ENCODE results near the gene JCHAIN. TPM values are rescaled to one million over a fixed set of nuclear protein-coding genes. Genes with fewer than 3 reads are reported as not detected.
"Not testable (repeated sequence)": the region's sequence is repeated elsewhere in the genome, so short reads cannot be mapped to it uniquely, and the experiment has no call there.

Gene JCHAIN
- total RNA-seq, 2 experiments from 2014 or later = not detected

- no peak for DNase-seq
- Mint-ChIP-seq H3K27ac (no peak overlapping the region), H3K36me3 (no peaks in the 10 kb centered on the region), H3K27me3 (no peaks in the 10 kb centered on the region), H3K9me3 (ENCODE audit: low read depth) (no peaks in the 10 kb centered on the region), H3K4me1 (peaks cover 26% of the 10 kb centered on the region), H3K4me3 (no peak overlapping the region)
- no peak for ATAC-seq
- CTCF ChIA-PET = no interaction called here
These were observed 15.4 kb upstream of the JCHAIN start for GRCh38 chr4:70681704-70682103.

- no peaks in the 10 kb centered on the region for H3K27me3 Mint-ChIP-seq
- no peaks in the 10 kb centered on the region for H3K9me3 Mint-ChIP-seq (ENCODE audit: low read depth)
- CTCF ChIA-PET = no interaction called here
- H3K4me1 Mint-ChIP-seq = peaks cover 29% of the 10 kb centered on the region
- no peak overlapping the region for H3K4me3 Mint-ChIP-seq
- H3K36me3 Mint-ChIP-seq = no peaks in the 10 kb centered on the region
- ATAC-seq = no peak
- H3K27ac Mint-ChIP-seq = no peak overlapping the region
- DNase-seq = no peak
These were observed 14.6 kb upstream of the JCHAIN start for GRCh38 chr4:70680934-70681333.

GRCh38 chr4:70678383-70678999 is 12.2 kb upstream of the JCHAIN start:
- H3K27me3 Mint-ChIP-seq = peaks cover 14% of the 10 kb centered on the region
- peaks cover 31% of the 10 kb centered on the region for H3K4me1 Mint-ChIP-seq
- no peak for DNase-seq
- no peaks in the 10 kb centered on the region for H3K9me3 Mint-ChIP-seq (ENCODE audit: low read depth)
- no peaks in the 10 kb centered on the region for H3K36me3 Mint-ChIP-seq
- CTCF ChIA-PET = interaction anchor here (1.0 to 2.5 kb wide), 7 partner anchors 9 to 58 kb away, joined by 3 to 14 read pairs (median 3); partner anchors contain the start of gene UTP3
- ATAC-seq = peak; percentile 12
- H3K27ac Mint-ChIP-seq = peak overlapping the region; percentile 61
- H3K4me3 Mint-ChIP-seq = peak overlapping the region; percentile 22

- no peak for ATAC-seq
- CTCF ChIA-PET = interaction anchor here (2.2 to 2.5 kb wide), 2 partner anchors 8 to 11 kb away, joined by 10 to 14 read pairs; partner anchors contain the start of gene UTP3
- Mint-ChIP-seq H3K4me1 (peaks cover 28% of the 10 kb centered on the region), H3K4me3 (no peak overlapping the region), H3K36me3 (no peaks in the 10 kb centered on the region), H3K27me3 (peaks cover 17% of the 10 kb centered on the region), H3K27ac (no peak overlapping the region), H3K9me3 (ENCODE audit: low read depth) (no peaks in the 10 kb centered on the region)
- no peak for DNase-seq
These were observed 10.3 kb upstream of the JCHAIN start for GRCh38 chr4:70676554-70677090.

GRCh38 chr4:70674731-70675130 is 8.4 kb upstream of the JCHAIN start:
- DNase-seq (no peak), ATAC-seq (no peak)
- Mint-ChIP-seq H3K36me3 (no peaks in the 10 kb centered on the region), H3K27ac (no peak overlapping the region), H3K4me1 (peaks cover 27% of the 10 kb centered on the region), H3K4me3 (no peak overlapping the region), H3K27me3 (peaks cover 29% of the 10 kb centered on the region), H3K9me3 (ENCODE audit: low read depth) (no peaks in the 10 kb centered on the region)
- CTCF ChIA-PET = interaction anchor here (1.7 kb wide), 1 partner anchor 11 kb away, joined by 4 read pairs; no protein-coding TSS in a partner anchor

DNA sequence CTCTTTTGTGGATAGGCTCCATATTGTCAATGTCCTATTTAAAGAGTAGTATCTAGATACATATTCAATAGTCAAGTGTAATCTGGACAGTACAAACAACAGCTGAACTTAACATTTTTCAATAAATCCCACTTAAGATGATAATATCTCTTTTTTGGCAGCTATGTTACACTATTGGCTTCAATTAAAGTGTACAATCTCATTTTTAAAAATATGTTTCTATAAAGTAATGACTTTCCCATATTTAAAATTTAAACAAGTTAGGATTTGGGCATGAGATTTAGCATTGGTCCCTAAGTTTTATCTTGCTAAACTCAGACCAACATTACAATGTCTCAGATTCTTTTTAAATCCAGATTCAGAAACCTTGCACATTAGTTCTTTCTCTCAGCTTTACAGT is 7.9 kb upstream of the JCHAIN start:
- Mint-ChIP-seq H3K4me3 (no peak overlapping the region), H3K36me3 (no peaks in the 10 kb centered on the region), H3K4me1 (peaks cover 22% of the 10 kb centered on the region), H3K27me3 (peaks cover 30% of the 10 kb centered on the region), H3K27ac (no peak overlapping the region), H3K9me3 (ENCODE audit: low read depth) (no peaks in the 10 kb centered on the region)
- CTCF ChIA-PET = interaction anchor here (1.7 kb wide), 1 partner anchor 11 kb away, joined by 4 read pairs; no protein-coding TSS in a partner anchor
- ATAC-seq (no peak), DNase-seq (no peak)

DNA sequence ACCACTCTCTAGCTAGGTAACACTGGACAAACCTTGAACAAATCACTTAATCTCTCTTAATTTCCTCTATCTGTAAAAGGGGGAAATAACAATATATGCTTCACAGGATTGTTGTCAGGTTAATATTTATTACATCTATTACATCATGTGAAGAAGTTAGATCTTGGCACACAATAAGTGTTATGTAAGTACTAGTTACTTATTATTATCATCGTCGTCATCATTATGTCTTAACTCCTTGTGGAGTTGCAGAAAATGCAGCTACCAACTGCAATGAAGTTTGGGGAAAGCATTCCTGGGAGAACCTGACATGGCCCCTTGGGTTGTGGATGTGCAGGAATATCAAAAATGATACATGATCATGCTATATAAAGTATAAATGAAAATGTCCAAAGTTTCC is 4.8 kb upstream of the JCHAIN start:
- ATAC-seq (no peak), DNase-seq (no peak)
- H3K4me3 Mint-ChIP-seq = no peak overlapping the region
- H3K36me3 Mint-ChIP-seq = no peaks in the 10 kb centered on the region
- H3K9me3 Mint-ChIP-seq (ENCODE audit: low read depth) = no peaks in the 10 kb centered on the region
- CTCF ChIA-PET = interaction anchor here (1.3 to 1.5 kb wide), 2 partner anchors 19 to 33 kb away, joined by 5 read pairs; no protein-coding TSS in a partner anchor
- peaks cover 30% of the 10 kb centered on the region for H3K27me3 Mint-ChIP-seq
- no peak overlapping the region for H3K27ac Mint-ChIP-seq
- peaks cover 4% of the 10 kb centered on the region for H3K4me1 Mint-ChIP-seq

DNA sequence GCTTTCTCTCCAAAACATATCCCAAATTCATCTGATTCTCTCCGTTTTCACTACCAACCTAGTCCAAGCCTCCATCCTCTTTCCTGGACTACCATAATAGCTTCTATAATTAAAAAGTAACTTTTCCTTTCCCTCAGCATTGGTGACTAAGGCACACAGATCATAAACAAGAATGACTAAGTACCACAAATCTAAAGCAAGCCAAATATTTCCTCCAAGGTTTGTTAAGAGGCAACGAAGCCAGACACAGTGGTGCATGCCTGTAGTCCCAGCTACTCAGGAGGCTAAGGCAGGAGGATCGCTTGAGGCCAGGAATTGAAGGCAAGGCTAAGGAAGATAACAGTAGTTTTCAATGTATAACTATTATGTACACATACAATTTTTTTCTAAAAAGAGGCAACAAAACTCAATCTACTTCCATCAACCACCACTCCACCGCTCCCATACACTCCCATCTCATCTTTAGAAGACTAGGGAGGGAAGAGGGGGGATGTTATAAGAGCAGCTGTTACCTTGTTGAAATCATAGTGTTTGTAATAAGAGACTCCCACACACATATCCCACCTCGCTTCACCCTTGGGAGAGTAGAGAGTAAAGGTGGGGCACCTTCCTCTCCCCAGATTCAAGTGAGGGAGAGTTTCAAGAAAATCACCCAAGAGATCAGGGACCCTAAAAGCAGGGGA is 4.2 kb upstream of the JCHAIN start:
- CTCF ChIA-PET = interaction anchor here (1.3 to 1.5 kb wide), 2 partner anchors 19 to 33 kb away, joined by 5 read pairs; no protein-coding TSS in a partner anchor
- no peak for ATAC-seq
- H3K9me3 Mint-ChIP-seq (ENCODE audit: low read depth) = no peaks in the 10 kb centered on the region

GRCh38 chr4:70667740-70668535 is 1.6 kb upstream of the JCHAIN start:
- Mint-ChIP-seq H3K27ac (no peak overlapping the region), H3K4me3 (no peak overlapping the region), H3K4me1 (peaks cover 2% of the 10 kb centered on the region), H3K36me3 (no peaks in the 10 kb centered on the region), H3K27me3 (peaks cover 14% of the 10 kb centered on the region), H3K9me3 (ENCODE audit: low read depth) (no peaks in the 10 kb centered on the region)
- no peak for DNase-seq
- ATAC-seq = no peak
- CTCF ChIA-PET = interaction anchor here (2.5 kb wide), 1 partner anchor 10 kb away, joined by 10 read pairs; no protein-coding TSS in a partner anchor

More for the DNA sequence above, 4.2 kb upstream of the JCHAIN start:
- Mint-ChIP-seq H3K4me1 (peaks cover 2% of the 10 kb centered on the region), H3K27me3 (peaks cover 26% of the 10 kb centered on the region), H3K27ac (no peak overlapping the region), H3K36me3 (no peaks in the 10 kb centered on the region), H3K4me3 (no peak overlapping the region)
- DNase-seq = no peak

DNA sequence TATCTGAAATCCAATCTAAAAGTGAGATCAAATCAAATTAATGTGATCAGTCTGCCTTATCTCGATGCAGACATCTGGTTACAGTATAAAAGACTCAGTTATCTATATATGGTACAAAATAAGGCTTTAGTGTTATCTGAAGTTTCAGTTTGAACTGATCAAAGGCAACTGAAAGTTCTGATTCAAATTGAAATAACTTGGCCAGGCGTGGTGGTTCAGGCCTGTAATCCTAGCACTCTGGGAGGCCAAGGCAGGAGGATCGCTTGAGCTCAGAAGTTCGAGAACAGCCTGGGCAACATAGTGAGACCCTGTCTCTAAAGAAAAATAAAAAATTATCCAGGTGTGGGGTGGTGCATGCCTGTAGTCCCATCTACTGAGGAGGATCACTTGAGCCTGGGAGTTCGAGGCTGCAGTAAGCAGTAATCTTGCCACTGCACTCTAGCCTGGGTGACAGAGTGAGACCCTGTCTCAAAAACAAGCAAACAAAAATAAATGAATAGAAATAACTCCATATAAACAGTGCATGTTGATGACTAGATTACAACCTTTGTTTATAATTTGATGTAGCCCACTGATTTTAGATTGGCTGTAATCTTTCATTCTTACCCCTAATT is 4.9 kb downstream of the JCHAIN start:
- H3K36me3 Mint-ChIP-seq; H3K27me3 Mint-ChIP-seq; H3K9me3 Mint-ChIP-seq (ENCODE audit: low read depth); H3K4me3 Mint-ChIP-seq; H3K27ac Mint-ChIP-seq: not testable (repeated sequence)
- ATAC-seq (peak; percentile 74), DNase-seq (peak; percentile 51)
- CTCF ChIA-PET = interaction anchor here (1.7 kb wide), 1 partner anchor 9 kb away, joined by 7 read pairs; no protein-coding TSS in a partner anchor
- H3K4me1 Mint-ChIP-seq = peaks cover 17% of the 10 kb centered on the region

DNA sequence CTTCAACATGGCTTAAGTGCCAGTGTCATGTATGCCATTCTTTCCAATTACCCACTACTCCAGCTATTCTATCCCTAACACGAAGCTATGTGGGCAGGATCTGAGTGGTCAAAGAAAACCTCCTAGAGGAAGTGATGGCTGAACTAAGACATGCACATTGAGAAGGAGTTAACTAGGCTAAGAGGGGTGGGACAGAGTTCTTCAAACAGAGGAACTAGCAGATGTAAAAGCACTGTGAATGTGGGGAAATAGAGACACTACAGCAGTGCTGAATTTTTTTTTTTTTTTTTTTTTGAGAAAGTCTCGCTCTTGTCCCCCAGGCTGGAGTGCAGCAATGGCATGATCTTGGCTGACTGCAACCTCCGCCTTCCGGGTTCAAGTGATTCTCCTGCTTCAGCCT is 6.2 kb downstream of the JCHAIN start:
- Mint-ChIP-seq H3K36me3 (no peaks in the 10 kb centered on the region), H3K4me3 (no peak overlapping the region), H3K27me3 (peaks cover 2% of the 10 kb centered on the region), H3K9me3 (ENCODE audit: low read depth) (no peaks in the 10 kb centered on the region), H3K27ac (no peak overlapping the region), H3K4me1 (peaks cover 17% of the 10 kb centered on the region)
- CTCF ChIA-PET = interaction anchor here (0.7 to 1.7 kb wide), 2 partner anchors 8 to 507 kb away, joined by 4 to 7 read pairs; no protein-coding TSS in a partner anchor
- DNase-seq (no peak), ATAC-seq (no peak)

DNA sequence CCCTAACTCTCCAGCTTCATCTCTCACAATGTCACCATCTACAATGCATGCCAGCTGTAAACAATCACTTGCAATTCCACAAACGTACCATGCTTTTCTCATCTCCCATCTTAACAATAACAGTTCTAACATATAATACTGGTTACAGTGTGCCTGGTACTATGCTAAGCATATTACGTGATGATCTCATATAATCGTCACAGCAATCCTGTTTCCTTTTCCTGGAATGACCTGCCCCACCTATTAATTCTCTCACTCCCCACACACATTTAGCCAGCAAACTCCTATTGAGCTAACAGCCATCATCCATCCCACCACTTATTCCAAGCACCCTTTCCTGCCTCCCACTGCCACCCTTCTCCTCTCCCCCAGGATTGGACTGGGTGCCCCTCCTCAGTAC is 7.9 kb downstream of the JCHAIN start:
- no peak for DNase-seq
- CTCF ChIA-PET = interaction anchor here (0.7 kb wide), 1 partner anchor 19 kb away, joined by 3 read pairs; no protein-coding TSS in a partner anchor
- no peak overlapping the region for H3K4me3 Mint-ChIP-seq
- no peak overlapping the region for H3K27ac Mint-ChIP-seq
- peaks cover 8% of the 10 kb centered on the region for H3K27me3 Mint-ChIP-seq
- H3K9me3 Mint-ChIP-seq (ENCODE audit: low read depth) = no peaks in the 10 kb centered on the region
- H3K4me1 Mint-ChIP-seq = peaks cover 17% of the 10 kb centered on the region
- no peaks in the 10 kb centered on the region for H3K36me3 Mint-ChIP-seq
- no peak for ATAC-seq
